NCI-H2227 treated with DMSO at 0.1 percent for 48 hours (cell line): ENCODE data around the gene SHISAL1.

Experiments
- DNase-seq: peaks from one replicate; lab custom pipeline; 2025; lab: John Stamatoyannopoulos, UW

SHISAL1 gene

GRCh38 chr22:44312766-44313165 lies at the start of gene SHISAL1:
SHISAL1 (minus strand) TSS chr22:44312951; CDS start chr22:44300945, 12,006 bp downstream.
- DNase-seq = no peak

DNA sequence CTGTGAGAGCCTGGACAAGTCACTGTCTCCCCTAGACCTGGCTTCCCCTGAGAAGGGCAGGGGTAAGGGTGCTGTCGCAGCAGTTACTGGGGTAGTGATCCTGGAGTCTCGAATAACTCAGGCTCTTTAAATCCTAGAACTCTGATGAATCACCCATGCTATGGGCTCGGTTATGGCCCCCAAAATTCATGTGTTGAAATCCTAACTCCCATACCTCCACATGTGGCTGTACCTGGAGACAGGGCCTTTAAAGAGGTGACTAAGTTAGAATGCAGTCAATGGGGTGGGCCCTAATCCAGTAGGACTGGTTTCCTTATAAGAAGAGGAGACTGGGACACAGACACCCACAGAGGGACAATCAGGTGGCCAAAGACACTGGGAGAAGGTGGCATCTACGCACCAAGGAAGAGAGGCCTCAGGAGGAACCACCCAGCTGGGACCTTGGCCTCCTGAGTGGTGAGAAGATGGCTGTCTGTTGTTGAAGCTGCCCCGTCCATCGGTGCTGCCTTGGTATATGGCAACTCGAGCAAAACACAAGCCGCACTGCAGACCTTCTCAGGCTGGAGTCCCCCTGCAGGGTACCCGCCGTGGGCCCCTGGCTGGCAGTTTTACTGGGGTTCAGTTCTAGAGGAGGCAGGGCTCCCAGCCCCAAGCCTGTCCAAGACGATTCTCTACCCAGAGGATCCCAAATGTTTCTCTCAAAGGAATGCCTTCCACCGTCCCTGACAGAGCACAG lies 48.8 kb upstream of the SHISAL1 start:
- DNase-seq = no peak

DNA sequence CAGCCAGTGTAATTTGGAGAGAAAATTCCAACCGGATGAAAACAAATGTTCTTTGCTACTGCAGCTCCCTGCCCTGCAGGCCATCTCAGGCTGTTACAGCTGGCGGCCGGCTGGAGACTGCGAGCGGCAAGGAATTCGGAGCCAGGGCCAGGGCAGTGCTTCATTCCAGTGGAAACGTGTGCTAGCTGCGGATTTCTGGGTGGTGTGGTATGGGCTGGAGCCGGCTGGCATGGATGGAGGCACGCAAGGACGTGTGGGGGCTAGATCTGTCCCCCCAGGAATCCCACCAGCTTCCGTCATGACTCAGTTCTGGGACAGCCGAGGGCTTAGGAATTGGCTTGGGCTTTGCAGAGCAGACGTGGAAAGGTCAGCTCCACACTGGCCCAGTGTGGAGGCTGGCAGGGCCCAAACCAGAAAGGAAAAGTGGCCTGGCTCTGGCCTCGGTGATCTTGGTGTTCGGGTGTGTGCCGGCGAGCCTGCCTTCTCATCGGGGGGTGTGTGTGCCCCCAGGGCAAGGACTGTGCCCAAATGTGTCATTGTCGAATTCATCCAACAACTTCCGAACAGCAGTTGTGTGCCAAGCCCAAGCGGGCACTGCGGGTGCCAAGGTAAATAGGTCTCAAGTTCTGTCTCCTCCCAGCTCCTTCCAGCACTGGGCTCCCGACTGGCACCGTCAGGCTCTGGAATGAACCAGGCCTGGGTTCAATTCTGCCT lies 48.1 kb upstream of the SHISAL1 start:
- no peak for DNase-seq

DNA sequence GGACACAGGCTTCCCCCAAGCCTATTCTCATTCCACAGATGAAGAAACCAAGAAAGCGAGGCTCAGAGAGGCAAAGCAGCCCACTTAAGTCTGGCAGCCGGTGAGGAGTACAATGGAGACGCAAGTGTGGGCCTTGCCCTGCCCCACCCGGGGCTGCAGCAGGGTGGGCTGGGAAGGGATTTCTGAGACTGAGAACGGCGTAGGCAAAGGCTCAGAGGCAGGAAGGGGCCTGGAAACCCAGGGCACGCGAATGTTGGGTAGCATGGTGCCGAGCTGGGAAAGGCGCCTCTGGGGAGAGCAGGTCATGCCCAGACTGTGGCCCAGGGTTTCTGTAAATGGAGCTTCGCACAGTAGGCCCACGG lies 47.5 kb upstream of the SHISAL1 start:
- no peak for DNase-seq

GRCh38 chr22:44359496-44360110 lies 46.9 kb upstream of the SHISAL1 start:
- DNase-seq = no peak

- no peak for DNase-seq
Observed at GRCh38 chr22:44358709-44359440, 46.1 kb upstream of the SHISAL1 start.

GRCh38 chr22:44357966-44358465 lies 45.3 kb upstream of the SHISAL1 start:
- no peak for DNase-seq

DNA sequence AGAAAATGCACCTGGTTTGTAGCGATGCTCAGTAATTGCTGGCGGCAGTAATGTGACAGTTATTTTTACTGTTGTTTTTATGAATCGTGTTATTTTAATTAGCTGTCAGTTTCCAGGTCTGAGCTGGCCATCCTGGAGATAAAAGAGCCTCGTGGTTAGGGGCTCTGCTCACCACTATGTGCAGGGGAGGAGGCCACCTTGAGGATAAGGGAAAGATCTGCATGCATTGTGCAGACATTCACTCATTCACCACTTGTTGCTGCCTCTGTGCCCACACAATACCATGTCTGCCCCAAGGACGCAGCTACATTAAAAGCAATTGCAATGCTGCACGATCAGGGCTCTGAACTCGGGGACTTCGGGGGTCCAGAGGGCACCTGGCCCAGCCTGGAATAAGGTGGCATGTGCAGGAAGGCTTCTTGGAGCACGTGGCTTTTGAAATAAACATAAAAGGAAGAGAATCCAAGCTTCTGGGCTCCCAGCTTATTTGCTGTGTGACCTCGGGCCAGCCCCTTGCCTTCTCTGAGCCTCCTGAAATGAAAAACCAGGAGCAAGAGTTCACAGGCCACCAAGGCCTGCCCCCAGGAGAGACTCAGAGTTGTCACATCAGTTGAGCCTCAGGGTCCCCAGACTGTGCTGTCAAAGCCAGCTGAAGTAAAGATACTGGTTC lies 44.7 kb upstream of the SHISAL1 start:
- no peak for DNase-seq

- no peak for DNase-seq
Observed at GRCh38 chr22:44355716-44356070, 42.9 kb upstream of the SHISAL1 start.

GRCh38 chr22:44354288-44354687 lies 41.5 kb upstream of the SHISAL1 start:
- DNase-seq = no peak

- no peak for DNase-seq
Observed at GRCh38 chr22:44353041-44353440, 40.3 kb upstream of the SHISAL1 start.

DNA sequence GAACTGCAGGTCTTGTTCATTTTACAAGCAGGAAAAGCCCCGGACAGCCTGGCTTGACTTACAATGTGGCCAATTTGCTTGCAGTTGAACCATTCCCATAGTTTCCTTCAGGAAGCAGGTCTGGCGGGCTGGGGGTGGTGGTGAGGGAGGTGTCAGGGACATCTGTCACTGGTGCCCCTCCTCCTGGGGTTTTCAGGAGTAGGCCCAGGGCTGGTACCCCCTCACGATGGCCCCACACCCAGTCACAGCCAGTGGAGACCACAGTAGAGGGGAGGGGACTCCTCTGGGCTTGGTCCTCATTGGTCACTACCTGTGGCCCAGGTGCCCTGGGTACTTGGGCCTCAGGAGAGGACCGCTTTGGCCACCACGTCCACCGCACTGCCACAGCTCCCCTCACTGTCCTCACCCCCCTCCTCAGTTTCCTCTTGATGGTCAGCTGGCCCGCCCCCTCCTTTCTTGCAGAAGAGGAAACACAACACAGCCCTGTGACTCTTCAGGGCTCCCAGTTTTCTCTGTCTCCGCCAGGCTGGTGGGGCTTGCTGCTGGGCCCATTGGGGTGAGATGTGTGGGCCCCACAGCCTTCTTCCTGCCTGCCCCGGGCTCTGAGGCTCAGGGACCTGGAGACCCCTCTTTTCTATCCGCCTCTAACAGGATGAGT lies 39.8 kb upstream of the SHISAL1 start:
- no peak for DNase-seq

DNA sequence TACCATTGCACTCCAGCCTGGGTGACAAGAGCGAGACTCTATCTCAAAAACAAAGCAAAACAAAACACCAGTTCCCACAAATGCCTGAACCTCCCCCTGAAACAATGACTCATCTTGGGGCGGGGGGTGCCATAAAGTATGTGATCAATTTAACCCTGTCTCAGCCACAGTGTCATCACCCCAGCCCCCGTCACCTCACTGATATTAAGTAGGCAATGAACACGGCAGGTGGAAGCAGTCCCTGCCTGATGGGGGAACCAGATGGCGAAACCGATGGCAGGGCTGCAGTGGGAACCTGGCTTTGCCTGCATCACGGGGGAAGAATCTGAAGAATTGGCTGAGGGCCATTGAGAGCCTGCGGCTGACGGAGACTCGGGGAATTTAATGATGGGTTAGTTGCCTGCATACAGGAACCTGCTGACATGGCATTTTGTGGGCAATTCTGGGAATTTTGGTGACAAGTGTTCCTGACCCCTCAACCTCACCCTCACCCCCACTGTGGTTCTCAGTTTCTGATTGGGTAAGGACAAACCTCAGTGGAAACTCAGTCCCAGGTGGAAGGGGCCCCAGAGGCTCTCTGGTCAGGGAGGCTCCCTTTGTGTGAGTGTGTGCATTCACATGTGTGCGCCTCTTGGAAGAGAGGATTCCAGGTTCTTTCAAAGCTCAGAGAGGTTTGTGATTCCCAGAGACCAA lies 39.1 kb upstream of the SHISAL1 start:
- peak; percentile 73 for DNase-seq

GRCh38 chr22:44351037-44351436 lies 38.3 kb upstream of the SHISAL1 start:
- no peak for DNase-seq

DNA sequence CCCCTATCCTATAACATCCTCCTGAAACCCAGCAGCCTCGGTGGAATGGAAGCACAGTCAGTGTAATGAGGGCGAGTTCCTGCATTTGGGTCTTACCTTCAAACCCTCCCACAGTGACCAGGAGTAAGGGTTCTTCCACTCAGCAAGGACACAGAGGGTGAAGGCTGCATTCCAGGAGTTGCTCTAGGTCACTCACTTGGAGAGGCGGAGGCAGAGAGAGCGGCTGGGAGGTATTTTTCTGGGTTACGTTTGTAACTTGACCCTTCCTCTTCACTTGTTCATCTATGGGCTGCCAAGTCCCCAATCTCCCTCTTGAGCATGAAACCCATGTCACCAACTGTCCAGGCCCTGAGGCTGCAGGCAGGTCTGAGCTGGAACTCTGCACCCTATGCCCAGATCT lies 36.8 kb upstream of the SHISAL1 start:
- DNase-seq = no peak

GRCh38 chr22:44348971-44349560 lies 36.3 kb upstream of the SHISAL1 start:
- DNase-seq = no peak

- DNase-seq = no peak
Observed at GRCh38 chr22:44347549-44347948, 34.8 kb upstream of the SHISAL1 start.

DNA sequence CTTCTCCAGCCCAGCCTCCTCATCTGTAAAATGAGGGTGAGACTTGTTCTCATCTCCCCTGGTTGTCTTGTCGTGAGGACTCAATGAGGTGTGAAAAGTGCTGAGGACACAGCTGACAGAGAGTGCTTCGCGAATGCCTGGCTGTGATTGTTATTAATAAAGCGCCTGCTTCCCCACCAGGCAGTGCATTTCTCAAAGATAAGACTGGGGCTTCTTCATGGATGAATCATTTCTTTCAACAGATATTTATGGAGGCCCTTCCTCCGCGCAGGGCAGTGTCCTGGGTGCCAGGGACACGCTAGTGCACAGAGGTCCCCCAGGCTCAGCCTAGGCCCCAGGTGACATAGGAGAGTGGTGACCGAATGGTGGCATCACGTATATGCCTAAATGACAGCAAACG lies 34.3 kb upstream of the SHISAL1 start:
- no peak for DNase-seq

DNA sequence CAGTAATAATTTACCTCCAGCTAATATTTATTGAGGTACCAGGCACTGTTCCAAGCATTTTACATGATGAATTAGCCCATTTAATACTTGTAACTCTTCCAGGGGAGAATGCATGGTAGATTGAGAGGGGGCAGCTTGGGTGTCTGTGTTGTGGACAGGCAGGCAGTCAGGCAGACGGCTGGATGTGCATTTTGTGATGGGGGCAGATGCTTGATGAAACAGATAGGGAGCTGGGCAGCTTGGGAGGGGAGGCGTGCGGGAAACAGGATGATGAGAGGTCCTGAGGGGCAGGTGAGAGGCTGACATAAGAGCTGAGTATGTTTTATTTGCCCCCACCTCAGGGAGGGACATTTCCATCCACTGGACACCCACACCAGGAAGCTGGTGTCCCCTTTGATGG lies 33.1 kb upstream of the SHISAL1 start:
- no peak for DNase-seq

GRCh38 chr22:44344407-44344806 lies 31.7 kb upstream of the SHISAL1 start:
- DNase-seq = no peak
